Gastroesophageal sphincter (tissue), 4 donors: ENCODE results near the gene L3MBTL3. TPM values are rescaled to one million over a fixed set of nuclear protein-coding genes. Genes with fewer than 3 reads are reported as not detected.

Source experiments
- ATAC-seq: fragments of 150-250 bp; one replicate; pipeline ENCODE4 v1.9.1; 2016; ENCODE audit warnings: mild to moderate bottlenecking, moderate library complexity
- H3K27ac ChIP-seq, 4 donors: fragments of 200-600 bp; sonication (generic) in 3 of 4; 1 replicate in 3 of 4; 2 replicates in 1 of 4; pipeline ENCODE4 v1.5.1; 2016 to 2019
- H3K27me3 ChIP-seq: fragments of 200-600 bp; sonication (generic); one replicate; pipeline ENCODE4 v1.5.1; 2019
- H3K36me3 ChIP-seq, 2 donors: fragments of 200-600 bp; sonication (generic); one replicate each; pipeline ENCODE4 v1.5.1; 2019; ENCODE audit warnings: control low read depth in 1 of 2
- H3K4me1 ChIP-seq, 3 donors: fragments of 200-600 bp; sonication (generic); 1 replicate in 2 of 3; 2 replicates in 1 of 3; pipeline ENCODE4 v1.5.1; 2016 to 2019; ENCODE audit warnings: control low read depth in 2 of 3
- H3K4me3 ChIP-seq, 2 donors: fragments of 200-600 bp; sonication (generic); one replicate each; pipeline ENCODE4 v1.5.1; 2019; ENCODE audit warnings: mild to moderate bottlenecking in 1 of 2, moderate library complexity in 1 of 2
- H3K9me3 ChIP-seq, 3 donors: fragments of 200-600 bp; sonication (generic); one replicate each; pipeline ENCODE4 v1.5.1; 2017 to 2019; ENCODE audit warnings: control low read depth in 2 of 3
- EP300 ChIP-seq: sonication (generic); formaldehyde crosslinking; IDR thresholded peaks from one replicate; pipeline ENCODE4 v1.6.1; 2017; ENCODE audit warnings: antibody characterized with exemption, mild to moderate bottlenecking
- POLR2A ChIP-seq, 2 donors: fragments of 450-650 bp; IDR thresholded peaks; one replicate each; pipeline ENCODE4 v1.6.1; 2017; ENCODE audit warnings: antibody characterized with exemption in 2 of 2, mild to moderate bottlenecking in 2 of 2, moderate library complexity in 1 of 2
- POLR2AphosphoS5 ChIP-seq: sonication (generic); formaldehyde crosslinking; IDR thresholded peaks from one replicate; pipeline ENCODE4 v1.6.1; 2017; ENCODE audit warnings: antibody characterized with exemption
- whole genome bisulfite sequencing, 2 donors: methylation state at CpG; one replicate each; pipeline ENCODE4 v1.1.5; 2018; ENCODE audit warnings: low coverage in 1 of 2; 5-methylcytosine and 5-hydroxymethylcytosine counted together
- total RNA-seq, 4 donors: library from RNA; depleted of rRNA; stranded (reverse); fragments of >200 nt; gene quantifications; one replicate each; pipeline ENCODE4 v1.1.0, GENCODE V29; 2016
- TF ChIP-seq, protein P1 (sequence below), 4 experiments: fragments of 200-600 bp in 2 of 4; fragments of 450-650 bp in 2 of 4; sonication (generic) in 1 of 4; IDR thresholded peaks; one replicate each; pipeline ENCODE4 v1.5.1; 2017 to 2019; ENCODE audit warnings: antibody characterized with exemption in 4 of 4, mild to moderate bottlenecking in 2 of 4, moderate library complexity in 2 of 4

Gene L3MBTL3
- total RNA-seq, 4 donors from 2014 or later, result 3.6 to 6.3 (median 4.8) TPM

DNA sequence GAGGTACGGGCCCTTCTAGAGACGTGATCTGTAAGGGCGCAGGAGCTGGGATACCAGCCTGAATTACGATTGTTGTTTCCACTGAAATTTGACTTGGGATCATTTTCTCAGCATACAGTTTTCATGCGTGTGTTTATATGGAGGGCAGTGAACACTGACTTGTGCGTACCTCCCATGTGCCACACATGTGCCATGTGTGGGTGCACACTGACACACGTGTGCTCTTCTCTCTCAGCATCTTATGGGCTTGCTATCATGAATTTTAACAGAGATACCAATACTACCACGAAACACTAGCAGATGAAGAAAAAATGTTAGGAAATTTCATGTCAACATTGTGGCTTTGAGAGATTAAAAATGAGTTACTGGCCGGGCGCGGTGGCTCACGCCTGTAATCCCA is 39.1 kb downstream of the L3MBTL3 start:
- no peak overlapping the region for H3K4me3 ChIP-seq
- H3K9me3 ChIP-seq, result no peaks in the 10 kb centered on the region
- no peaks in the 10 kb centered on the region for H3K4me1 ChIP-seq
- peaks cover 0 to 80% of the 10 kb centered on the region in 2 donors for H3K36me3 ChIP-seq
- ATAC-seq, result no peak
- no peak overlapping the region for H3K27ac ChIP-seq
- TF ChIP-seq EP300 (no peak), POLR2AphosphoS5 (no peak), POLR2A (IDR thresholded peaks at IDR 0.05) (no peak)
- TF ChIP-seq, protein P1, sequence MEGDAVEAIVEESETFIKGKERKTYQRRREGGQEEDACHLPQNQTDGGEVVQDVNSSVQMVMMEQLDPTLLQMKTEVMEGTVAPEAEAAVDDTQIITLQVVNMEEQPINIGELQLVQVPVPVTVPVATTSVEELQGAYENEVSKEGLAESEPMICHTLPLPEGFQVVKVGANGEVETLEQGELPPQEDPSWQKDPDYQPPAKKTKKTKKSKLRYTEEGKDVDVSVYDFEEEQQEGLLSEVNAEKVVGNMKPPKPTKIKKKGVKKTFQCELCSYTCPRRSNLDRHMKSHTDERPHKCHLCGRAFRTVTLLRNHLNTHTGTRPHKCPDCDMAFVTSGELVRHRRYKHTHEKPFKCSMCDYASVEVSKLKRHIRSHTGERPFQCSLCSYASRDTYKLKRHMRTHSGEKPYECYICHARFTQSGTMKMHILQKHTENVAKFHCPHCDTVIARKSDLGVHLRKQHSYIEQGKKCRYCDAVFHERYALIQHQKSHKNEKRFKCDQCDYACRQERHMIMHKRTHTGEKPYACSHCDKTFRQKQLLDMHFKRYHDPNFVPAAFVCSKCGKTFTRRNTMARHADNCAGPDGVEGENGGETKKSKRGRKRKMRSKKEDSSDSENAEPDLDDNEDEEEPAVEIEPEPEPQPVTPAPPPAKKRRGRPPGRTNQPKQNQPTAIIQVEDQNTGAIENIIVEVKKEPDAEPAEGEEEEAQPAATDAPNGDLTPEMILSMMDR (IDR thresholded peaks at IDR 0.05), result no peak
- WGBS, 2 donors, result 95 to 98% methylated on average over 9 to 12 of the region's 12 CpGs
- H3K27me3 ChIP-seq, result no peaks in the 10 kb centered on the region

DNA sequence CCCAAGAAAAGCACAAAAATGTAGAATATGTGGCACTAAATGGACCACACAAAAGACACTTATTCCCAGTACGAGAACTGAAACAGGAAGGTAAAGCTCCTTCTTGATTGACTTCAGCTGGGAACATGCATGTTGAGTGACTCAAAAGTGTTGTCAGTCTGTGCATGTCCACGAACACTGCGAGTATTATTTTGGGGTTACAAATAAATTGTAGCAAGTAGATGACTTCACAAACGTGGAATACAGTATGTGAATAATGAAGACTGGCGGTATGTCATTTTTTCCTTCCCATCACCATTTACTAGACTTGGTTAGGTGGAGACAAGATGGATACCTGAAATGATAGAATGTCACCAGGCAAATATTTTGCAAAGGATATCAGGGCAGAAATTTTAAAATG is 45.4 kb downstream of the L3MBTL3 start:
- Histone ChIP-seq H3K27me3 (no peaks in the 10 kb centered on the region), H3K9me3 (no peaks in the 10 kb centered on the region), H3K36me3 (peaks cover 0 to 51% of the 10 kb centered on the region in 2 donors), H3K4me1 (no peaks in the 10 kb centered on the region), H3K4me3 (no peak overlapping the region), H3K27ac (no peak overlapping the region)
- TF ChIP-seq POLR2AphosphoS5 (no peak), POLR2A (IDR thresholded peaks at IDR 0.05) (no peak), EP300 (no peak)
- TF ChIP-seq, protein P1 (IDR thresholded peaks at IDR 0.05), result no peak
- ATAC-seq, result no peak
- WGBS, 2 donors, result 77 to 98% methylated on average over 5 of the region's 5 CpGs

DNA sequence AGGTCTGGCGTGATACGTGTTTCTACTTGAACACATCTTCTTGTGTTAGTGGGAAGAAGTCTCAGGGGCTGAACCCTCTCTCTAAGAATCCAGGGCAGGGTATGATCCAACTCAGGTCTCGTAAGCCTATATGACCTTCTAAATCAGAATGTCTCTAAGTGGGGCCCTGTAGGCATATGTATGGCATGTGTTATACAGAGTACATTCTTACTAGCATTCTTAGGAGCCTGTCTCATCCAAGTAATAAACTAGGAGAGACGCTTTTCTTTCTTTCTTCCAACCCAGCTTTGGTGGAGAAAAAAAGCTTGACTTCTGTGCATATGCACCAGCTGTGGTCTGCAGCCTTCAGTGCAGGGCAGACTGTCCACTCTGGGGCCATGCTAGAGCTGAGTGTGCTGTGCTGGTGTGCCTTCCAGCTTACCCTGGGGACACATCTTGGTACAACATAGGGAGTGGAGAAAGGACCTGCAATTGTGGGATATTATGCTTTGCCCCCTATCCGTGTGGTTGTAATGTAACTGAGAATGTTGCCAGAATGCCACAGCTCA is 47.3 kb downstream of the L3MBTL3 start:
- Histone ChIP-seq H3K36me3 (peaks cover 0 to 44% of the 10 kb centered on the region in 2 donors), H3K4me3 (no peak overlapping the region), H3K27me3 (no peaks in the 10 kb centered on the region), H3K4me1 (peaks cover 0 to 7% (median 0%) of the 10 kb centered on the region in 3 donors), H3K9me3 (no peaks in the 10 kb centered on the region), H3K27ac (no peak overlapping the region)
- TF ChIP-seq POLR2A (IDR thresholded peaks at IDR 0.05), result no peak
- TF ChIP-seq EP300, result no peak
- no peak for TF ChIP-seq POLR2AphosphoS5
- TF ChIP-seq, protein P1 (IDR thresholded peaks at IDR 0.05), result no peak
- 94 to 100% methylated on average over 2 to 4 of the region's 5 CpGs for WGBS, 2 donors
- ATAC-seq, result no peak

DNA sequence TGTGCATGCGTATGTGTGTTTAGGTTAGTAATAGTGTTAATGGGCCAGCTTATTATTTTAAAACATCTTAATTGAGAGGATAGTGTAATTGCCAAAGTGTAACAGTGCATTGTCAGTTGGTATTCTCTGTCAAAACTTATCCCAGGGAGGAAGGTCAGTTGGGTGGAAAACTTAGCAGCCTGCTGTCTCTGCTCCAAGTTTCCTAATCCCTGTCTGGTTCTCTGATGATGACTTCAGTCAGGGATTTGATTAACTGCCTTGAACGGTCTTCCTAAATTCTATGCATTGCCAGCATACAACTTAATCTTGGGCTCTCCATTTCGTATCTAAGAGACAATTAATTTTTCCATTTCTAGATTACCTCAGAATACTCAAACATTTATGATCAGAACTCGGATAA is 51.1 kb downstream of the L3MBTL3 start:
- peaks cover 0 to 7% (median 0%) of the 10 kb centered on the region in 3 donors for H3K4me1 ChIP-seq
- H3K27me3 ChIP-seq, result no peaks in the 10 kb centered on the region
- no peak overlapping the region for H3K27ac ChIP-seq
- peaks cover 0 to 17% of the 10 kb centered on the region in 2 donors for H3K36me3 ChIP-seq
- WGBS, 2 donors, result 33% methylated on average over 4 of the region's 4 CpGs
- H3K9me3 ChIP-seq, result no peaks in the 10 kb centered on the region
- no peak for ATAC-seq
- no peak overlapping the region for H3K4me3 ChIP-seq
- no peak for TF ChIP-seq POLR2AphosphoS5
- no peak for TF ChIP-seq POLR2A (IDR thresholded peaks at IDR 0.05)
- no peak for TF ChIP-seq EP300
- TF ChIP-seq, protein P1 (IDR thresholded peaks at IDR 0.05), result no peak

DNA sequence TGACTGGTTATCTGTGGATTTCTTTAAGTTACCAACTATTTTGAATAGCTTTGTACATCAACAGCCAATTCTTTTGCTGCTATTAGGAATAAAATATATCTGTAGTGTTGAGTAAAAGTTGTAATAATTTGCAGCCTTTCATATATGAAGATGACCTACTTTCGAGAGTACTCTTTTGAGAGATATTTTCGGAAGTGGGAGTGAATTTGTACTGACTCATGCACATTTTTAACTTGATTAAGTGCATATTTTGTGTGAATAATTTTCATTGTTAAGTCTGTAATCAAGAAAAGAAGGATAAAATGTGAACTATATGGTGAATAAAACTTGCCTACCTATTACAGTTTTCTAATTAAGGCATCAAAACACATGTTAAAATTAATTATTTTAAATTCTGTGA is 51.9 kb downstream of the L3MBTL3 start:
- no peak for ATAC-seq
- TF ChIP-seq POLR2AphosphoS5, result no peak
- TF ChIP-seq EP300, result no peak
- TF ChIP-seq POLR2A (IDR thresholded peaks at IDR 0.05), result no peak
- TF ChIP-seq, protein P1 (IDR thresholded peaks at IDR 0.05), result no peak
- H3K4me1 ChIP-seq, result peaks cover 0 to 7% (median 0%) of the 10 kb centered on the region in 3 donors
- peaks cover 0 to 10% of the 10 kb centered on the region in 2 donors for H3K36me3 ChIP-seq
- no peaks in the 10 kb centered on the region for H3K27me3 ChIP-seq
- H3K9me3 ChIP-seq, result no peaks in the 10 kb centered on the region
- 27 to 43% methylated on average over 2 of the region's 2 CpGs for WGBS, 2 donors
- no peak overlapping the region for H3K4me3 ChIP-seq
- H3K27ac ChIP-seq, result no peak overlapping the region
